Skeletal muscle cell (primary cell): ENCODE results near the gene PTPRR.

Source experiments
- DNase-seq: peaks from one replicate; pipeline ENCODE4 v3.0.0-alpha.2; 2010; ENCODE audit warnings: low read depth
- H3K4me3 ChIP-seq: 2 replicates; pipeline ENCODE4 v1.5.1; 2011; ENCODE audit warnings: low read depth, mild to moderate bottlenecking, control low read depth, low read length, moderate library complexity

Gene PTPRR

GRCh38 chr12:70920251-70920851, at the start of gene PTPRR:
TSS of gene PTPRR (minus strand) at chr12:70920738. CDS start at chr12:70920390, 348 bp downstream.
- no peak for DNase-seq
- peak within 1 kb of the TSS; percentile 15 for H3K4me3 ChIP-seq

GRCh38 chr12:70966996-70967790, 46.7 kb upstream of the PTPRR start:
- no peak for DNase-seq
- no peak overlapping the region for H3K4me3 ChIP-seq

- H3K4me3 ChIP-seq: no peak overlapping the region
- no peak for DNase-seq
Measured at GRCh38 chr12:70966046-70966445, 45.5 kb upstream of the PTPRR start.

- no peak for DNase-seq
Measured at GRCh38 chr12:70964867-70965510, 44.5 kb upstream of the PTPRR start.

GRCh38 chr12:70963081-70963660, 42.6 kb upstream of the PTPRR start:
- DNase-seq: no peak
- no peak overlapping the region for H3K4me3 ChIP-seq

More at GRCh38 chr12:70964867-70965510, 44.5 kb upstream of the PTPRR start:
- H3K4me3 ChIP-seq: no peak overlapping the region

- H3K4me3 ChIP-seq: no peak overlapping the region
- DNase-seq: no peak
Measured at GRCh38 chr12:70962226-70962794, 41.8 kb upstream of the PTPRR start.

GRCh38 chr12:70960484-70960883, 39.9 kb upstream of the PTPRR start:
- DNase-seq: no peak
- no peak overlapping the region for H3K4me3 ChIP-seq

GRCh38 chr12:70955415-70955814, 34.9 kb upstream of the PTPRR start:
- no peak for DNase-seq
- H3K4me3 ChIP-seq: no peak overlapping the region

- no peak for DNase-seq
- no peak overlapping the region for H3K4me3 ChIP-seq
Measured at GRCh38 chr12:70950451-70950850, 29.9 kb upstream of the PTPRR start.

- H3K4me3 ChIP-seq: no peak overlapping the region
- DNase-seq: peak; percentile 30
Measured at GRCh38 chr12:70948976-70949336, 28.4 kb upstream of the PTPRR start.

GRCh38 chr12:70948236-70948975, 27.9 kb upstream of the PTPRR start:
- DNase-seq: no peak
- H3K4me3 ChIP-seq: no peak overlapping the region

GRCh38 chr12:70936203-70936813, 15.8 kb upstream of the PTPRR start:
- no peak for DNase-seq
- H3K4me3 ChIP-seq: no peak overlapping the region

GRCh38 chr12:70933133-70933532, 12.6 kb upstream of the PTPRR start:
- no peak for DNase-seq

GRCh38 chr12:70929029-70929428, 8.5 kb upstream of the PTPRR start:
- no peak for DNase-seq

More at GRCh38 chr12:70933133-70933532, 12.6 kb upstream of the PTPRR start:
- H3K4me3 ChIP-seq: no peak overlapping the region

GRCh38 chr12:70928071-70928470, 7.5 kb upstream of the PTPRR start:
- no peak overlapping the region for H3K4me3 ChIP-seq
- no peak for DNase-seq

More at GRCh38 chr12:70929029-70929428, 8.5 kb upstream of the PTPRR start:
- no peak overlapping the region for H3K4me3 ChIP-seq

GRCh38 chr12:70927356-70927755, 6.8 kb upstream of the PTPRR start:
- H3K4me3 ChIP-seq: no peak overlapping the region
- no peak for DNase-seq

- DNase-seq: no peak
- H3K4me3 ChIP-seq: no peak overlapping the region
Measured at GRCh38 chr12:70925539-70925938, 5.0 kb upstream of the PTPRR start.

- no peak overlapping the region for H3K4me3 ChIP-seq
Measured at GRCh38 chr12:70920891-70921290, 353 bp upstream of the PTPRR start.

GRCh38 chr12:70919597-70920035, 922 bp downstream of the PTPRR start:
- H3K4me3 ChIP-seq: no peak overlapping the region
- DNase-seq: no peak

More at GRCh38 chr12:70920891-70921290, 353 bp upstream of the PTPRR start:
- no peak for DNase-seq
